GM18526 (cell line): ENCODE results near the gene ANKRD22.

Experiments
- POLR2A ChIP-seq: IDR thresholded peaks from 3 replicates; pipeline ENCODE4 v1.6.1; 2011; ENCODE audit not compliant: insufficient read length; ENCODE audit errors: extremely low read depth

The ANKRD22 gene

DNA sequence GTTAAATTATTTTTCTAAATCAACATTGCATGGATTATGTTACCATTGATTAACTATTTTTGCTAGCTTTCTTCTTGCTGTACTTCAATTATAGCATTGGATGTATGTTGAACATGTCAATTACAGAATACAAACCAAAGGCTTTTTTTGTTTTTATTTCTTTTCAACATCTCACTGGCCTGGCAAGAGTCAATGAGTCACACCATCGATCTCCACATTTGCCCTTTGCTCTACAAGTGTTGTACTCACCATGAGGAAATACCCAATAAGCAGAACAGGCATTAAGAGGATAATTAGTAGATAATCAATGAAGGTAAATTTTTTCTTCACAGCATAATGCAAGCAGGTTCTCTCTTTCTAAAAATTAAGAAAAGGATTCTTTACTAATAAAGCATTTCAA is 23.3 kb downstream of the ANKRD22 start:
- no peak for TF ChIP-seq POLR2A

DNA sequence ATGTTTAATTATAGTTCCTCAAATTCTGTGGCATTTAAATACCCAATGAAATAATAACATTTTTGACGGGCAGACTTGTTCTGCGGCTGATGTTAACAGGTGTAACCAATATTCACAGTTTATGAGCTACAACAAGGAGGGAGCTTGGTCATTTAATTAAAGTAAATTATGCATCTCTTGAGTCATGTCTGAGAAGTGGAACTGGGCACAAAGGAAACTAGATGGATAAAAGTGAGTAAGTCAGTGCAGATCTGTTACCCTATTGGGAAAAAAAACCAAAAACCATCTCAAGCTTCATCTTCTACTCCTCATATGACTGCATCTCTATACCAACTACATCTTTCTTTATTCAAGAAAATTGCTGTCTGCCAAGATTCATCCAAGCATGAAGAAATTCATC is 24.0 kb downstream of the ANKRD22 start:
- no peak for TF ChIP-seq POLR2A

GRCh38 chr10:88826388-88826787 is 25.3 kb downstream of the ANKRD22 start:
- TF ChIP-seq POLR2A, result no peak

DNA sequence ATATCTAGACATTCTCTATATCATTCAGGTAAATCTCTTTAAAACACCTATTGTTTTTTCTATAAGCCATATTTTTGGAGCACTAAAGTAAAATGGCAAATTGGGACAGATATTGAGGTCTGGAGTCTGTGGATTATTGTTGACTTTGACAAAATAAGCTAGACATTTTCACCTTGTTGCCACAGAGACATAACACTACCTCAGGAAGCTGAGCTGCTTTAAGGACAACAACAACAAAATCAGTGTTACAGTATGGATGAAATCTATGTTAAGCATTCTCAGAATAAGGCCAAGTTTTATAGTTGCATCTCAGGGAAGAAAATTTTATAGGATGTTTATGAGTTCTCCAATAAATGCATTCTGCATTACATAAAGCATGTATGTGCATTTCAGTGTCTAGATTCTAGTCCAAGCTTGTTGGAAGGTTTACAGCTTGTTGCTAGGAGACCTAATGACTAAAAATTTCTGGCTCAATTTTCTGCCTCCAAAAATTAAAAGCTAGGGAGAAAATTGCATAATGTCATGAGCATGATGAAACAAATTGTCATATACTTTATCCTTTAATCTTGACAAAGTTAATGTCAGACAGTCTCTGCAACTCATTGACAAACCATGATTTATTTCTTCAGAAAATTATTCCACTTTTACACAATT is 30.8 kb downstream of the ANKRD22 start:
- no peak for TF ChIP-seq POLR2A

- no peak for TF ChIP-seq POLR2A
These were observed 32.4 kb downstream of the ANKRD22 start for GRCh38 chr10:88819290-88819689.

DNA sequence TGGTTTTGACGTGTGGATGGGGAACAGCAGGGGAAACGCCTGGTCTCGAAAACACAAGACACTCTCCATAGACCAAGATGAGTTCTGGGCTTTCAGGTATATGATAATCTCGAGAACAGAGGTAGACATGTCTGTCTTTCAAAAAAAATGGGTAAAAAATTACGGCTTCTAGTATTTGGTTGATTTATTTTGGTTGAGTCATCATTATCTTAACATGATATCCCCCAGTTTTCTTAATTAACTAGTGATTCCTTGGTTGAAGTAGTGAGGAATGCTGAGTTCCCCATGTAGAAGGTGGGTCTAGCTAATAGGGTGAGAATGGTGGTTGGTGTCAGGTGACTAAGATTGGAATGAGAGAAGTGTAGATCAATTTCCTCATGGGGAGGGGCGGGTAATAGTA is 38.4 kb downstream of the ANKRD22 start:
- TF ChIP-seq POLR2A, result no peak

GRCh38 chr10:88810196-88810961 is 41.3 kb downstream of the ANKRD22 start:
- TF ChIP-seq POLR2A, result no peak

- no peak for TF ChIP-seq POLR2A
These were observed 42.0 kb downstream of the ANKRD22 start for GRCh38 chr10:88809621-88810020.

DNA sequence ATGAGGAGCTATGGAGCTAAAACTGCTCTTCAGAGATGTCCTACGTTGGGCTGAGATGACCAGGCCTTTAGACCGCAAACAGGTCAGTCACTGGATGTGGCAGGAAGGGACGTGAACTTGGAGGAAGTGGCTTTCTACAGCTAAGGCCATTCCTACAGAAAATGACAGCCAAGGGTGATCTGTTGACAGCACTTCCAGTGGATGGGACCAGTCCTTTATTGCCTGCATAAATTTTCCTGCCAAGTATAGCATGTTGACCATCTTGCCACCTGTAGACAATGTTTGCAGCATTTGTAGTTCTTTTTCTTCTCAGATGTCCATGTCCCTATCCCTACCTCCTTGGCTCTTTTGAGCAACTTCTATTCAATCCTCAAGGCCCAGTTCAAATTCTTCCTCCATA is 45.7 kb downstream of the ANKRD22 start:
- TF ChIP-seq POLR2A, result no peak

DNA sequence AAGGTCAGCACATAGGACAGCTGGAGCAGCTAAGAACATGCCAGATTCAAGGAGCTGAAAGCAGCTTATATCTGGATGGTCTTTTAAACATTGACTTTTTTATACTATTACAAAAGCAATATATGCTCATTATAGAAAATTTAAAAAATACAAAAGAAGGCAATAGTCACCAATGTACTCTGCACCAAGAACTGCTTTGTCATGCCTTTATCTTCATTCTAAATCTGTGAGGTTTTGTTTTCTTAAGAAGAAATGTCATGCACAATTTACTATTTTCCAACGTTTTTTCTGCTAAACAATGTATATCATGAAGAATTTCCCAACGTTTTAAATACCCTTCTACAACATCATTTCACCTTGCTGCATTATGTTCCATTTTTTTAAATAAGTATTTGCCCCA is 46.3 kb downstream of the ANKRD22 start:
- TF ChIP-seq POLR2A, result no peak

DNA sequence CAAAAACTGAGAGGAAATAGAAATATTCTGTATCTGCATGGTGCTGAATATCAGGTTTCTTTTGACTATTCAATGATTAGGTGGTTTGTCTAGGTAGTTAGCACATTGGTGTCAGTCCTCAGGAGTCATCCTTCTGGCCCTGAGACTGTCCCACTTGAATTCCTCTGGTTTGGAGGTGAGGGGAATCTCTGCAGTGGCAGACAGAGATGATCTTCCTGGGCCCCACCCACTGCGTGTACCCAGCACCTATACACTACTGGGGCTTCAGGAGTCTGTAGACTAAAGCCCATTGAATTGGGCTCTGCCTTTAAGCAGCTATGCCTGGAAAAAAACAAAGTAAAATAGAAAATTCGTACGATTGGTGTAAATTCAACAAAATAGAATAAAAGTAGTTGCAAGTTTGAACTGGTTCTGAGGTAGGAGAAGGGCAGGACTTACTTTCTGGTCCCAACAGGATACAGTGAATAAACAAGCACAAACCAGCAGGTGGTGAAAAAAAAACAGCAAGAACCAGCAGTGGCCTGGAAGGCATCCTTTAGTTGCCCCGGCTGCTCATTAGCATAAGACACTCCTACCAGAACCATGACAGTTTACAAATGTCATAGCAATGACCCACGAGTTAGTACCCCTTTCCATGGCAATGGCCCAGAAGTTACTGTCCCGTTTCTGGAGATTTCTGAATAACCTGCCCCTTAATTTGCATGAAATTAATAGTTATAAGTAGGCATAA is 47.4 kb downstream of the ANKRD22 start:
- TF ChIP-seq POLR2A, result no peak

DNA sequence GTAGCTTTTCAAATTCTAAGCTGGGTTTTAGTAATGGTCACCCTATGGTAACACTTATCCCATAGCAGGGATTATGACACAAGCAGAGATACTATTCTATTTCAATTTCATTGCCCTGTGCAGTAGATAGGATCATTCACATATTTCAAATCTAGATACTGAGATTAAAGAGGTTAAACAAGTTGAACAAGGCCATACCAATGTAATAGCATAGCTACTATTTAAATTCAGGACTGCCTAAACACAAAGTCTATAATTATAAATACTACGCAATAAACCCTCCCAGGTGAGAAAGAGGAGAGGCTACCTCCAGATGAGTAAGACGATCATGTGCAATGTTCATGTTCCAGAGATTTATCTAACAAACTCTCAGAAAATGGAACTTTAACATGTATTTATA is 48.0 kb downstream of the ANKRD22 start:
- TF ChIP-seq POLR2A, result no peak

GRCh38 chr10:88802523-88803285 is 48.9 kb downstream of the ANKRD22 start, which contains the start of gene LIPM:
Gene LIPM (plus strand): TSS chr10:88802730. CDS start chr10:88802897, 167 bp downstream.
- no peak for TF ChIP-seq POLR2A

DNA sequence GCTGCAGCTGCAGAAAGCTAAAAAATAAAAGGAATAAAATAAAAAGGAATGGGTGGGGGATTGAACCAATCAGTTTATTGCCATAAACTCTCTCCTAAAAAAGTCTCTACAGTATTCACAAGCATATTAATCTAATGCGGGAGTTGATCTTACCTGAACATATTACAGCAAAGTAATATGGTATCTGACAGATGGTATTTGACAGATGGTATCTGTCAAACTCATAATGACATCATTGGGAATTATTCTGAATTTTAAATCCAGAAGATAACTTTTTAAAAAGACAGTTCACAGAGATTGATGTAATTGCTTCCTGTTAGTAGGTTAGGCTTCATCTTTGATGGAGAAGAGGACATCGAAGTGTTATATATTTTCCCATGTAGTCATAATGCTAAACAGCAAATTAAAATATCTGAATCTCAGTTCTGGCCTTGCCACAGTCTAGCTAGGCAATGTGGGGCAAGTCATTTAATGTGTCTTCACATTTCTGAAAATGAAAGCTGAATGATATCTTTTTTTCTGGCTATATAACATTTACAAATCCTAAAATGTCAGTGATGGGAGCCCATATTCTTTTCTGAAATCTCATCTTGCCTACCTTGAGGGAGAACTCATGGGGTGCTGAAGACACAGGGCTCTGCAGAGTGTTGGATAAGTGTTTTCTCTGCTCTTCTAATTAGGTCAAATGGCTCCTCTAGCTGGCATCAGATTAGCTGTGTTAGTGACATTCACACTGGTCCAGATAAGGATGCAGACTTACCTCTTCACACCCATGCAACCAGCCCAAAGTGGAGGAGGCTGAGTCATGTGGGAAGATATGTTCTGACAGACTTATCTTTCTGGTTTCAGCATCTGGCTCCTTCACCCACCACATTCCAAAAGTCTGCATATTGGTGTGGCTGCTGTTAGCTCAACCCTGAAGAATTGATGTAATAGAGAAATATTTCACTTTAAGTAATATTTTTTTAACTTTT is 51.2 kb downstream of the ANKRD22 start:
- TF ChIP-seq POLR2A, result no peak
